Activated CD4-positive, alpha-beta T cell treated with anti-CD3 and anti-CD28 coated beads, Interleukin-2, amount 10 ng/mL, durations not matched to agents 7 days and 5 days (primary cell): Measurements from ENCODE around the gene OR2S2. TPM values are rescaled to one million over a fixed set of nuclear protein-coding genes. Genes with fewer than 3 reads are reported as not detected.

Source experiments
- CTCF ChIA-PET: fragments of 350-600 bp; sonication (Branson Sonifier 250); formaldehyde crosslinking; loops from one replicate; lab custom pipeline; 2021; ENCODE audit warnings: antibody characterized with exemption; lab: Charles Lee
- POLR2A ChIA-PET: fragments of 350-600 bp; sonication (Branson Sonifier 250); formaldehyde crosslinking; loops from one replicate; lab custom pipeline; 2021; ENCODE audit warnings: antibody characterized with exemption; lab: Charles Lee
- DNase-seq: peaks from one replicate; pipeline ENCODE4 v3.0.0-alpha.2; 2020
- H3K27ac Mint-ChIP-seq: one replicate; pipeline ENCODE4 v1.8.0; 2021; ENCODE audit warnings: mild to moderate bottlenecking, moderate library complexity, mixed read lengths
- H3K27me3 Mint-ChIP-seq: one replicate; pipeline ENCODE4 v1.8.0; 2021; ENCODE audit warnings: mixed read lengths
- H3K36me3 Mint-ChIP-seq: one replicate; pipeline ENCODE4 v1.8.0; 2021; ENCODE audit warnings: low read depth, mixed read lengths
- H3K4me1 Mint-ChIP-seq: one replicate; pipeline ENCODE4 v1.8.0; 2021; ENCODE audit warnings: mixed read lengths
- H3K4me3 Mint-ChIP-seq: one replicate; pipeline ENCODE4 v1.8.0; 2021; ENCODE audit warnings: mild to moderate bottlenecking, moderate library complexity, mixed read lengths
- H3K9me3 Mint-ChIP-seq: one replicate; pipeline ENCODE4 v1.8.0; 2021; ENCODE audit warnings: mixed read lengths
- total RNA-seq, 2 experiments: library from RNA; stranded (reverse); gene quantifications; one replicate each; pipeline ENCODE4 v1.2.3, GENCODE V29; 2021

OR2S2 gene
- total RNA-seq, 2 experiments from 2014 or later, result not detected

DNA sequence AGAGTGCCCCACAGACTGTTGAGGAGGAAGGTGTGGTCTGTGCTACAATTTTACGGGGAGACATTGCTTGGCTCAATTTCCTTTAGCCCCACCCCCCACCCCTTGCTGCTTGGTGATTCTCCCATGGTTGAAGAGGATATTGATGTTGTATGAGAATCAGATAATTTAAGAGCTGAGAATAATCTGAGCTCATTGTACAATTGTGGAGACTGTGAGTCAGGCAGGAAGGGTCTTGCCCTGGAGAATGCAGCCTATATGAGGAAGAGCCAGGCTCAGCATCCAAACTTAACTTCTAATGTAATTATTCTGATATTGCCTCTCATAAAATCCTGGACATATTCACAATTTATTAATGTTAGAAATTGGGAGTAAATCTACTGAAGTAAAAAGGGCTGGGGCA lies 26.1 kb upstream of the OR2S2 start:
- peaks cover 5% of the 10 kb centered on the region for H3K4me1 Mint-ChIP-seq
- ChIA-PET CTCF (interaction anchor here (0.6 to 1.4 kb wide), 3 partner anchors 25 to 153 kb away, joined by 3 to 5 read pairs (median 3); partner anchors contain the start of gene GLIPR2), POLR2A (no interaction called here)
- no peaks in the 10 kb centered on the region for H3K9me3 Mint-ChIP-seq
- no peaks in the 10 kb centered on the region for H3K36me3 Mint-ChIP-seq
- H3K4me3 Mint-ChIP-seq, result no peak overlapping the region
- H3K27ac Mint-ChIP-seq, result no peak overlapping the region
- no peak for DNase-seq
- H3K27me3 Mint-ChIP-seq, result peaks cover 28% of the 10 kb centered on the region

DNA sequence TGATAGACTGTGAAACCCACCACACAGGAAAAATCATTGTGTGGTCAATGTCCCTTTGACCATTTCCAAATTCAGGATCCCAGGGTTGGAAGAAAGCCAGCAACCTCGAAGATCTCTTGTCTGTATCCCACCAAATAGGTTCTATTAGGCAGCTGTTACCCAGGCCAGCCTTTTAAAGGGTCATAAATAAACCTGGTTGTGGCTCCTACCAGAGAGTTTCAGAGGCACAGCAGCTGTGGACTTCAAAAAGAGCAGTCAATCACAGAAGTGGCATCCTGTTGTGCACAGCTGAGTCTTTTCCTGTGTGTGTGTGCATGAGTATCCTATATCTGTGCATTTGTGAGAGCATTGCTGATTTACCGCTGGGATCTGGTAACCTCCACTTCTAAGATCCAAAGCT lies 23.7 kb upstream of the OR2S2 start:
- Mint-ChIP-seq H3K9me3 (no peaks in the 10 kb centered on the region), H3K27me3 (peaks cover 34% of the 10 kb centered on the region), H3K4me1 (peaks cover 5% of the 10 kb centered on the region), H3K4me3 (no peak overlapping the region), H3K36me3 (no peaks in the 10 kb centered on the region), H3K27ac (no peak overlapping the region)
- ChIA-PET POLR2A (no interaction called here), CTCF (no interaction called here)
- no peak for DNase-seq

DNA sequence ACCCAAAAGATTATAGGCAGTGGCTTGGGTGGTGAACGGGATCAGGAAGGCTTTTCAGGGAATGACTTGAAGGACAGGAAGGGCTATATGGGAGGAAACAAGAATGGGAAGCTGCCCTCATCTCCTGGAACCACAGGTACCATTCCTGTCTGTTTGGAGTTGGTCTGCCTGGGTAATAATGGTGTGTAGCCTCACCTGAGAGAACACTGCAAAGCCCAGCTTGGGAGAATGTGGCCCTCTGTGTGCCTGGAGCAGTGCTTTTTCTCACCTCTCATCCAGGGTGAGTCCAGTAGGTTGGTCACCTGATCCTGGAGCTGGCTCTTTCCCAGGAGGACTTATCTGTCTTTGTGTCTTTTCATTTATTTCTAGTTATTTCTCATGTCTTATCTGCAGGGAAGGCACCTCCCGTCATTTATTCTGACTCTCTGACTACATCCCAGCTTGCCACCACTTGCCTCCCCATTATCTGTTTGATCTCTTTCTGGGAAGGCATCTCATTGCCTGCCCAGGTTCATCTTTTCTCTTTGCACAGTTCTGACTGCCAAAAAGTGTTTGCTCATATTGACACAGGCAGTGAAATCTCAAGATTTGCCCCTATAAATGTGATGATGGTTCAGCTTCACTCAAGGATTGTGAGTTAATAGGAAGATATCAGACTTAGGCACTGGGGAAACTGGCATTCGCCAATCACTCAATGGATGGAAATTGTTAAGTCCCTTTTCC lies 22.5 kb upstream of the OR2S2 start:
- ChIA-PET CTCF (interaction anchor here (0.5 kb wide), 1 partner anchor 1861 kb away, joined by 4 read pairs; no protein-coding TSS in a partner anchor), POLR2A (no interaction called here)
- Mint-ChIP-seq H3K9me3 (peaks cover 5% of the 10 kb centered on the region), H3K4me1 (peaks cover 5% of the 10 kb centered on the region), H3K27ac (no peak overlapping the region), H3K36me3 (no peaks in the 10 kb centered on the region), H3K4me3 (no peak overlapping the region), H3K27me3 (peaks cover 41% of the 10 kb centered on the region)
- DNase-seq, result no peak

DNA sequence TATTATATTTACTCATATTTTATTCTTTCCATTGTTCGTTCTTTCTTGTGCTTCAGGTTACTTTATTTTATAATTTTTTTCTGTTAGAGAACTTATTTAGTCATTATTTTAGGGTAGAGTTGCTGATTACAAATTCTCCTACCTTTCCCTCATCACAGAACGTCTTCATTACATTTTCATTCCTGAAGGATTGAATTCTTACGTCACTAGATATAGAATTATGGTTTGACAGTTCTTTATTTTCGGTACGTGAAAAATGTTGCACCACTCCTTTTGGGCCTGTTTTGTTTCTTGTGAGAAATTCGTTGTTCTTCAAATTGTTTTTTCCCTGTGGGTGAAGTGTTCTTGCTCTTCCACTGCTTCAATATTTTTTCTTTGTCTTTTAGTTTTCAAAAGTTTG lies 20.8 kb upstream of the OR2S2 start:
- H3K27ac Mint-ChIP-seq, result no peak overlapping the region
- H3K27me3 Mint-ChIP-seq, result peaks cover 50% of the 10 kb centered on the region
- H3K4me3 Mint-ChIP-seq, result no peak overlapping the region
- ChIA-PET POLR2A (no interaction called here), CTCF (no interaction called here)
- DNase-seq, result no peak
- peaks cover 2% of the 10 kb centered on the region for H3K36me3 Mint-ChIP-seq
- H3K9me3 Mint-ChIP-seq, result peaks cover 16% of the 10 kb centered on the region
- H3K4me1 Mint-ChIP-seq, result peaks cover 5% of the 10 kb centered on the region

DNA sequence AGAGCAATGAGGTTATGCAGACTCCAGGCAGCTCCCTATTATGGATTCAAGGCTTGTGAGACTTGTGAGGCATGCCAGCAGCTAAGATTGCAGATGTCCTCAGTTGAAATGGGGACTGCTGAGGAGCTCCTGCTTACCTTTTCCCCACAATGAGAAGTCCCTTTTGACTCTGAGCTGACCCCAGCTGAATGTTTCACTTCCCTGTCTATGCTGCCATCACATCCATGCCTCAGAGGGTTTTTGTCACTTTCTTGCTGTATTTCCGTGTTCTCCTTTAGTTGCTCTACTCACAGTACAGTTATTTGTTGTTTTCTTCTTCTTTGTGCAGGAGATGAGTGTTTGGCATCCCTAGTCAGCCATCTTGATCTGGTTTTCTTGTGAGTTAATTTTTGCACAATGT lies 18.8 kb upstream of the OR2S2 start:
- CTCF ChIA-PET, result interaction anchor here (0.6 to 1.1 kb wide), 4 partner anchors 17 to 120 kb away, joined by 3 to 4 read pairs (median 3); no protein-coding TSS in a partner anchor

DNA sequence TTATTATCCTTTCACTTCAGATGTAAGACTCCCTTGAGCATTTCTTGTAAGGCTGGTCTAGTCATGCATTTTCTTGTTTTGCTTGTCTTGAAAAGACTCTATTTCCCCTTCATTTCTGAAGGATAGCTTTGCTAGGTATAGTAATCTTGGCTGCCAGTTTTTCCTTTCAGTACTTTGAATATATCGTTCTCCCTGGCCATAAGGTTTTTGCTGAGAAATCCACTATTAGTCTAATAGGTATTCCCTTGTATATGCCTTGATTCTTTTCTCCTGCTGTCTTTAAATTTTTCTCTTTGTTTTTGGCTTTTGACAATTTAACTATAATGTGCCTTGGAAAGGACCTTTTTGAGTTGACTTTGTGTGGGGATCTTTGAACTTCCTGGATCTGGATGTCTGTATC lies 16.8 kb upstream of the OR2S2 start:
- POLR2A ChIA-PET, result no interaction called here
- CTCF ChIA-PET, result no interaction called here
- Mint-ChIP-seq H3K36me3 (peaks cover 2% of the 10 kb centered on the region), H3K9me3 (peaks cover 16% of the 10 kb centered on the region), H3K4me3 (no peak overlapping the region), H3K4me1 (peaks cover 9% of the 10 kb centered on the region), H3K27me3 (peaks cover 65% of the 10 kb centered on the region), H3K27ac (no peak overlapping the region)
- no peak for DNase-seq

More for the DNA sequence above, 18.8 kb upstream of the OR2S2 start:
- H3K27ac Mint-ChIP-seq, result no peak overlapping the region
- H3K36me3 Mint-ChIP-seq, result peaks cover 2% of the 10 kb centered on the region
- H3K27me3 Mint-ChIP-seq, result peaks cover 58% of the 10 kb centered on the region
- H3K4me1 Mint-ChIP-seq, result peaks cover 11% of the 10 kb centered on the region
- no peak for DNase-seq
- no peak overlapping the region for H3K4me3 Mint-ChIP-seq
- peaks cover 16% of the 10 kb centered on the region for H3K9me3 Mint-ChIP-seq
- POLR2A ChIA-PET, result no interaction called here

DNA sequence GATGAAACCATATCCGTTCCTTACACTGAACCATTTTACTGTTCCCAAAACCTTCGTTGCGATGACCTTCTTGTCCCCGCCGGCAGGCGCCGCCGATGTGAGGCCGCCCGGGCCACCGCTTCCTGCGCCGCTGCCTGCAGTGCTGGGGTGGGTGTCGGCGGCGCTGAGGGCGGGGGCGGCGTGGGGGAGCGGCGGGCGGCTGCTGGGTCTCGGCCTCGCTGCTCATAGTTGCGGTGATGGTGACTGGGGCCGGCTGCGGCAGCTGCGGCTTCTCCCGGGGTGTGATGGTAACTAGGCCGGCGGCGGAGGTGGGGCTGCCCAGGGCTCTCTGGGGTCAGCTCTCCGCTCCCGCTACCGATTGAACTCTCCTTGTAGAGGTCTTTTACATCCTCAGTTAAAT lies 14.1 kb upstream of the OR2S2 start:
- no peak overlapping the region for H3K27ac Mint-ChIP-seq
- CTCF ChIA-PET, result interaction anchor here (0.6 kb wide), 1 partner anchor 363 kb away, joined by 3 read pairs; no protein-coding TSS in a partner anchor
- H3K9me3 Mint-ChIP-seq, result peaks cover 16% of the 10 kb centered on the region
- H3K4me1 Mint-ChIP-seq, result peaks cover 9% of the 10 kb centered on the region
- no peak overlapping the region for H3K4me3 Mint-ChIP-seq
- POLR2A ChIA-PET, result no interaction called here
- no peak for DNase-seq
- peaks cover 77% of the 10 kb centered on the region for H3K27me3 Mint-ChIP-seq
- H3K36me3 Mint-ChIP-seq, result peaks cover 2% of the 10 kb centered on the region

DNA sequence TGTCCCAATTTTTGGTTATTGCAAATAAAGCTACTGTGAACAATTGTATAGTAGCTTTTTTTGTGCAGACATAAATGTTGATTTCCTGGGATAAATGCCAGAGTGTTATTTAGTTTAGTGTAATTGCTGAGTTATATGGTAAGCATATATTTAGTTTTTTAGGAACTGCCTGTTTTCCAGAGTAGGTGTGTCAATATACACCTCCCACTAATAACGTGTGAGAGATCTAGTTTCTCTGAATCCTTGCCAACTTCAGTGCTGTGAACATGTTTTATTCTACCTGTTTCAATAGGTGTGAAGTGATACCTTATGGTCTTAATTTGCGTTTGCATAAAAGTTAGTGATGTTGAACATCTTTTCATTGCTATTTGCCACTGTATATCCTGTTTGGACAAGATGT lies 9.1 kb upstream of the OR2S2 start:
- CTCF ChIA-PET, result no interaction called here
- Mint-ChIP-seq H3K36me3 (no peaks in the 10 kb centered on the region), H3K27ac (no peak overlapping the region), H3K9me3 (no peaks in the 10 kb centered on the region), H3K27me3 (peaks cover 45% of the 10 kb centered on the region), H3K4me1 (peaks cover 4% of the 10 kb centered on the region), H3K4me3 (no peak overlapping the region)
- POLR2A ChIA-PET, result no interaction called here
- no peak for DNase-seq

DNA sequence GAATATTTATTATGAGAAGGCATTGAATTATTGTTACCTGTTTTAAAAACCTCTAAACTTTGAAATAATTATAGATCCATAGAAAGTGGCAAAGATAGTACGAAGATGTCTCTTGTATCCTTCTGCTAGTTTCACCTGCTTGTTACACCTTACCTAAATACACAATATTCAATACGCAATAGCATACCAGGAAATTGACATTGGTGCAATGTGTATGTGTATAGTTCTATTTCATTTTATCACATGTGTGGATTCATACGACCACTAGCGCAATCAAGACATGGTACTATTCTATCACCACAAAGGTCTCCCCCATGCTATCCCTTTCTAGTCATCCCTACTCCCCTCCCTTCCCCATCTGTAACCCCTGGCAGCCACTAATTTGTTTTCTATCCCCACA lies 8.5 kb upstream of the OR2S2 start:
- POLR2A ChIA-PET, result no interaction called here
- H3K4me1 Mint-ChIP-seq, result no peaks in the 10 kb centered on the region
- no peak overlapping the region for H3K4me3 Mint-ChIP-seq
- no peaks in the 10 kb centered on the region for H3K36me3 Mint-ChIP-seq
- no peaks in the 10 kb centered on the region for H3K9me3 Mint-ChIP-seq
- no peak for DNase-seq
- CTCF ChIA-PET, result no interaction called here
- no peak overlapping the region for H3K27ac Mint-ChIP-seq
- peaks cover 39% of the 10 kb centered on the region for H3K27me3 Mint-ChIP-seq

DNA sequence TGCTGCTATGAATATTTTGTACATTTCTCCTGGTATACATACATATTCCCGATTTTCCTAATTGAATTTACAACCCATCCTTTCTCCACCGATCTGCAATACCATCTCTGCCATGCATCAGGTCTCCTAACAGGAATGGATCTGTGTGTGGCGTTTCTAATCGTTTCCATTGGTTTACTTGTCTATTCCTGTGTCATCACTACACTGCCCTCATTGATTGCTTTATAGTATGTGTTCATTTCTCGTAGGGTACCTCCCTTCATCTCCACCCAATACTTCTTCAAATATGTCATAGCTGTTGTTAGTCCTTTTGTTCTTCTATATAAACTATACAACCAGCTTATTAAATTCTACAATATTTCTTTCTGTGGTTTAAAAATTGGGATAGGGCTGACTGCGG lies 7.1 kb upstream of the OR2S2 start:
- Mint-ChIP-seq H3K27ac (no peak overlapping the region), H3K36me3 (no peaks in the 10 kb centered on the region), H3K4me3 (no peak overlapping the region), H3K27me3 (peaks cover 32% of the 10 kb centered on the region), H3K4me1 (no peaks in the 10 kb centered on the region), H3K9me3 (no peaks in the 10 kb centered on the region)
- no peak for DNase-seq
- POLR2A ChIA-PET, result interaction anchor here (0.6 kb wide), 1 partner anchor 224 kb away, joined by 4 read pairs; no protein-coding TSS in a partner anchor
- CTCF ChIA-PET, result interaction anchor here (1.0 kb wide), 1 partner anchor 10 kb away, joined by 3 read pairs; no protein-coding TSS in a partner anchor

DNA sequence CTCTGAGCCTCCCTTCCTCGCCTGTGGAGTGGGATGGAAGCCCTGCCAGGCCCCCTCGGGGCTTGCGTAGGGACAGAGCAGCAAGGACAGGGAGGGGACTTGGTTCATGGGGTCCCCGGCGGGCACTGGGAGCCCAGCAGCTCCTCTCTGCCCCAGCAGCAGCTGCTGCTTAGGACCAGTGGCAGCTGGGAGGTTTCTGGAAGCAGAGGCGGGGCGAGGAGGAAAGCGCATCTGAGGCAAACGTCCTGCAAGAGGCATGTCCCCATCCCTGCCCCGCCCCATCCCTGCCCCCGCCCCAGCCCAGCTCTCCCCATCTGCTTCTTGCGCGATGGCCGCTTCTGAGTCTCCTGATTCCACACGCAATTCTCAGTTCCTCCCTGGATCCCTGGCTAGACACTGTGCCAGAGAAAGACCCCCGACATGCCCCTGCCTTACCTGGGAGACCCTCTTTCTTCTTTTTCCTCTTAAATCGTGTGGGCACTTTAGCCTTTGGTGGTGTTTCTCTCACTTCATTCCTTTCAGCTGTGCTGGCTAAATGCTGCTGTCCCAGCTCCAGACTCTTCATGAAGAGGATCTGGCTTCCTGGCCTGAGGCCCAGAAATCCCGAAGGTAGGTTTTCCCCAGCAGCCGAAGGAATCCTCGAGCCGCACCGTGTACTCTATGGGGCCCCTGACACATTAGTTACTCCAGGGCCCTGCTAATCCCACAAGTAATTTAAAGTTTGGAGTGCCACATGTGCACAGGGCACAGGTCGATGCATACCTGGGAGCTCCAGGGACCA lies 4.4 kb upstream of the OR2S2 start:
- Mint-ChIP-seq H3K27me3 (peaks cover 20% of the 10 kb centered on the region), H3K9me3 (no peaks in the 10 kb centered on the region), H3K4me3 (no peak overlapping the region), H3K4me1 (no peaks in the 10 kb centered on the region), H3K27ac (no peak overlapping the region), H3K36me3 (no peaks in the 10 kb centered on the region)
- POLR2A ChIA-PET, result no interaction called here
- CTCF ChIA-PET, result interaction anchor here (0.6 kb wide), 1 partner anchor 75 kb away, joined by 5 read pairs; no protein-coding TSS in a partner anchor
- no peak for DNase-seq

DNA sequence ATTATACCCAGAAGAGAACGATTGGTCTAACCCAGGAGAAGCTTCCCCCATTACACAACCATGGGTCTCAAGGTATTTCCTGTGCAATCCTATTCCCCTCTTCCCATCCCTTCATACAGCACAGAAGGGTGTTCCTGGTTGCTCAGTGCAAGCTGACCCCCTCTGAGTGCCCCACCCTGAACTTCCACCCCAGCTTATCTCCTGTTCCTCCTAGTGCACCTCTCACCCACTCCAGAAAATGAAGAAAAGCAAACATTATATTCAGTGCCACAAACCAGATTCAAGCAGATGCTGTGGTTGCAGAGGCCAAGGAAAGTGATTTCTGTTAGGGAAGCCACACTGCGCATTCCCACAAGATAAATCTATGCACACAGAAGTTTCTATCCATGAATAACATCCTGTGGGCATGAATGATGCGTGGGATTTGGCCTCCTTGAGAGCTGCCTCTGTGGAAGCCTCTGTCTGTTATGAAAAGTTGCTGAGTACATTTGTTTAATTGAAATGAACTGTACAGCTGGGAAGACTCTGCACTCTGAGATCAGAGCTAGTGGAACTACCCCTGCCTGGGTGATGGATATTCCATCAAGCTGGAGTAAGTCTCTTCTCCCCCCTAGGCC lies 2.2 kb upstream of the OR2S2 start:
- ChIA-PET CTCF (interaction anchor here (0.5 to 0.9 kb wide), 2 partner anchors 48 to 262 kb away, joined by 3 to 4 read pairs; no protein-coding TSS in a partner anchor), POLR2A (no interaction called here)
- H3K9me3 Mint-ChIP-seq, result no peaks in the 10 kb centered on the region
- no peaks in the 10 kb centered on the region for H3K36me3 Mint-ChIP-seq
- H3K4me3 Mint-ChIP-seq, result no peak overlapping the region
- no peak overlapping the region for H3K27ac Mint-ChIP-seq
- peaks cover 12% of the 10 kb centered on the region for H3K27me3 Mint-ChIP-seq
- no peaks in the 10 kb centered on the region for H3K4me1 Mint-ChIP-seq
- no peak for DNase-seq
